Measurements from ENCODE around the gene SCAPER.
"Not testable (repeated sequence)": the region's sequence is repeated elsewhere in the genome, so short reads cannot be mapped to it uniquely, and the experiment has no call there.

The SCAPER gene

DNA sequence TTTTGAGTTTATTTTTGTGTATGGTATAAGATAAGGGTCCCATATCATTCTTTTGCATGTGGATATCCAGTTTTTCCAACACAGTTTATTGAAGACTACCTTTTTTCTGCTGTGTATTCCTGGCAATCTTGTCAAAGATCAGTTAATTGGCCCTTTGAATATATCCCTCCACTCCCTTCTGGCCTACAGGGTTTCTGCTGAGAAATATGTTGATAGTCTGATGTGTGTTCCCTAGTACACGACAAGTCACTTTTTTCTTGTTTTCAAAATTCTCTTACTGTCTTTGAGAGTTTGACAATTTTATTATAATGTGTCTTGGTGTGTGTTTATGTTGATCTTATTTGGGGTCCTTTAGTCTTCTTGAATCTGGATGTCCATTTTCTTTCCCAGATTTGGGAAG, 439.4 kb downstream of the SCAPER start:
- DNase-seq = no peak

DNA sequence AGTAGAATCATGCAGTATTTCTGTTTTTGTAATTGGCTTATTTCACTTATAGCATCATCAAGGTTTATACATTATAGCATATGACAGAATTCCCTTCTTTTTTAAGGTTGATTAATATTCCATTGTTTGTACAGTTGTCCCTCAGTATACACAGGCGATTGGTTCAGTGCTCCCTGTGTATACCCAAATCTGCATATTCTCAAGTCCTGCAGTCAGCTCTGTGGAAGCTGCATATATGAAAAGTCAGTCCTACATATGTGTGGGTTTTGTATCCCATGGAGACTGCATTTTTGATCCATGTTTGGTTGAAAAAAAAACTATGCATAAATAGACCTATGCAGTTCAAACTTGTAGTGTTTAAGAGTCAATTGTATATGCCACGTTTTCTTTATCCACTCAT, 440.9 kb downstream of the SCAPER start:
- no peak for DNase-seq

DNA sequence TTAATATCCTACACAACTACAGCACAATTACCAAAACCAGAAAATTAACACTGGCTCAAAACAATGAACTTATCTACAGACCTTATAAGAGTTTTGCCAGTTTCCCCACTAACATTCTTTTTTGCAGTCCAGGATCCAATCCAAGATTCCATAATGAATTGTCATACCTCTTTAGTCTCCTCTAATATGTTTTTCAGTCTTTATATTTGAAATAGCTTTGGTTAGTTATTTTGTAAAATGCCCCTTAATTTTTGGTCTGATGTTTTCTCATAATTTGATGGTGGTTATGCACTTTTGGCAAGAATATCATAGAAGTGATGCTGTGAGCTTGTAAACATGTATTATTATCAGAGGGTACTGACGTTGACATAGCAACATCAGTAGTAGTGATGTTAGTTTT, 444.3 kb downstream of the SCAPER start:
- DNase-seq = no peak

DNA sequence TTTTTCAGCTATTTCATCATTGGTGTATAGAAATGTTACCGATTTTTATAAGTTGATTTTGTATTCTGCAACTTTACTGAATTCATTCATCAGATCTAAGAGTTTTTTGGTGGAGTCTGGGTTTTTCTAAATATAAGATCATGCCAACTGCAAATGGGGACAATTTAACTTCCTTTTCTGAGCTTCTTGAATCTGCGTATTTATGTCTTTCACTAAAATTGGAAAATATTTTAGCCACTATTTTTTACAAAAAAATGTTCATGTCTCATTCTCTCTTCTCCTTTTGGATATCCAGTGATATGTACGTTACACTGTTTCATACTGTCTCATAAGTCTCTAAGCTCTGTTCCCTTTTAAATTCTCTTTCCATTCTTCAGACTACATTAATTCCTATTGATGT, 444.8 kb downstream of the SCAPER start:
- DNase-seq = no peak

DNA sequence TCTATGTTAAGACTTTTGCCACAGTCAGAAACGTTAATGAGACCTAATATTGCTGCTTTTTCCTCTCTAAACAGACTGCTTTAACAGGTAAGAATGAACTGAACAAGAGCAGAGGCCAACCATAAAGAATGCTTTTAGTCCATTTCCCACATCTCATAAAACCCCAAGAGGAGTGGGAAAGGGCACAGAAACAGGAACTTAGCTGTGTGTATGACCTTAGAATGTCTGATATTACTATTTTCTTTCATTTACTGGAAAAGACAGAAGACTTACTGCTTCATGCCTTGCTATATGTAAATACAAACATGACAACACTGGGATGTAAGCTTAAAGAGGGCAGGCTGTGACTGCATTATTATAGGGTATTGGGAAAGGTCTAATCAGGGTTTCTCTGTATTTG, 453.6 kb downstream of the SCAPER start:
- DNase-seq = no peak

DNA sequence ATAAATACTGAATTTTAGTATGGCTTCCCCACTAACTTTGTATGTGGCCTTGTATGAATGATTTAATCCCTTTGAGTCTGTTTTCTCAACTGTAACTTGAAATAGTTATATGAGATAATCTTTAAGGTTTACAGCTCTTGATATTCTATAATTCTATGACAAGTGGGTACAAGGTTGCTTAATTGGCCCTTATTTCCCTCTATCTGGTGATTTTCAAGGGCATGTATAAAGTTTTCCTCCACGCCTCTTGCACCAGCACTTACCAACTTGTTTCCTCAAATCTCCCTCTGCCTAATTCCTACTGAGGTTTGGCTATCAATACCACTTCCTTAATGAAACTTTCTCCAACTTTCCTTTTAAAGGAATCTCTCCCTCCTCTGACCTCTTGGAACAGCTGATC, 455.7 kb downstream of the SCAPER start:
- no peak for DNase-seq

DNA sequence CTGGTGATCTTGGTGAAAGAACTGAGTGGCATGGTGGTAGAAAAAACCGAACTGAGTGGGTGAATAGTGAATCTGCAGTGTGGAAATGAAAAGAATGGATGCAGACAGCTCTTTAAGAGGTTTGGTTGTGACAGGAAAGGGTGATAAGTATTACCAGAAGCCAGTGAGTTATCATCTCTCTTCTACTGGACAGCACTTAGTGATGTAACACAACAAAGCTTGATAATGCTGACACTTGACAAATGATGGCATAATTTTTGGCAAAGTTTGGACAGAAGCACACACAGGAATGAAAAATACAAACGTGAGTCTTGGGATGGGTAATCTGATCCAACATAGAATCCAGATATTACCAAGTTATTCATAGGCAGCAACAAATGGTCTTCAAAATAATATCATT, 456.4 kb downstream of the SCAPER start:
- no peak for DNase-seq

DNA sequence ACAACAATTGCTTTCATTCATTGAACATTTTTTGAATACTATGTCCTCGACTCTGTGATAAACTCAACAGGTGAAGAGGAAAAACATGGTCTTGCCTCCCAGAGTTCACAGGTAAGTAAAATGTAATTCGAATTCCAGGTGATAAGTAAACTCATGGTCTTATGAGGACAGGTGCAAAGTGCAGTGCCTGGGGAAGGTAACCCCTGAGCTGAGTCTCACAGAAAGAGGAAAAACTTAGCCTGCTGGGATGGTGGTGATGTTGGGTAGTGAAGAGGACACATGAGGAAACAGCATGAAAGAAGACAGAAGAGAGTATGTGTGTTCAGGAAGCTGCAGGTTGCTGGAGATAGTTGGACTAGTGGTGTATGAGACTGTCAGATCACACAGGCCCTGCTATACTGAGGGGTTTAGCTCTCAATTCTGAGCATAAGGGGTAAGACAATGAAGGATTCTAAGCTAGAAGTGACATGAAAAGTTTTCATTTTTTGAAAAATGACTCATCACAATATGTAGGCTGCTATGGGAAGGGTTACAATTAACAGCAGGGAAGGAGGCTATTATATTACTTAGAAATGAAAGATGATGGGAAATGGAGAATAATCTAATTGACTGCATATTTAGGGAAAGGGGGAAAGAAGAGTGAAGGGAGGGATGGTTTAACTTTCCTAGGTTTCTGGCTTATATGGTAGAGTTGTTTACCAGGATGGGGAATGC, 457.3 kb downstream of the SCAPER start:
- DNase-seq = no peak

DNA sequence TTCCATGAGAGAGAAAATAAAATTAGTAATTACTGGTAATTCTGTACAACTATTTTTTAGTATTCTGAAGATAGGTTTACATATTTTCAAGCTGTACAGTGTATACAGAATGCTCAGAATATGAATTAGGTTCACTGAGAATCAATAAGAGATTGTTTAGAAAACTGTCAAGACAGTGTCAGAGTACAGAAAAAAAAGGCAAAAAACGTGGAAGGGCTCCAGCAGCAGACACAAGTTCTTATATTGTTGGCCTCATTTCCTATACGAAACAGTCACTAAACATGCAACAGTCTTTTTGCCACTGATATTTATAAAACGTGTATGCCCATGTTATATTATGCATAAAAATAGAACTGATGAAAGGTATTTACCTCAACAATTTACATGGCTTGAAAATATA, 464.7 kb downstream of the SCAPER start:
- no peak for DNase-seq

DNA sequence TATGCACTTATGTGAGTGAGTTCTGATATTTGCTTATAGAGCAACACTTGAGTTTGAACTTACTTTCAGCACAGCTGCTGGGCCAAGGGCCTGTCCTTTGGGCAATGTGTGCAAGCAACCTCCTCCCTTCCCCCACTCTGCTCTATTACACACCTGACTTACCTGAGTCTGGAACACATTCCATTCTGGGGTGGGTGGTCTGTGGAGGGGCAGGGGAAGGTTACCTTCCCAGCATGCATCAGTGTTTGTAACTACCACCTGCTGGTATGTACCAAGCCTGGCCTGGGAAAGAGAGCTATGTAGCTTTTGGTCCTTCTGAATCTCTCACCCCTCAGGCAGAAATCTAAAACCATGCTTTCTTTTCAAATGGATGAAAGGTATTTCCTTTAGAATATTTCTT, 465.6 kb downstream of the SCAPER start:
- DNase-seq = no peak

DNA sequence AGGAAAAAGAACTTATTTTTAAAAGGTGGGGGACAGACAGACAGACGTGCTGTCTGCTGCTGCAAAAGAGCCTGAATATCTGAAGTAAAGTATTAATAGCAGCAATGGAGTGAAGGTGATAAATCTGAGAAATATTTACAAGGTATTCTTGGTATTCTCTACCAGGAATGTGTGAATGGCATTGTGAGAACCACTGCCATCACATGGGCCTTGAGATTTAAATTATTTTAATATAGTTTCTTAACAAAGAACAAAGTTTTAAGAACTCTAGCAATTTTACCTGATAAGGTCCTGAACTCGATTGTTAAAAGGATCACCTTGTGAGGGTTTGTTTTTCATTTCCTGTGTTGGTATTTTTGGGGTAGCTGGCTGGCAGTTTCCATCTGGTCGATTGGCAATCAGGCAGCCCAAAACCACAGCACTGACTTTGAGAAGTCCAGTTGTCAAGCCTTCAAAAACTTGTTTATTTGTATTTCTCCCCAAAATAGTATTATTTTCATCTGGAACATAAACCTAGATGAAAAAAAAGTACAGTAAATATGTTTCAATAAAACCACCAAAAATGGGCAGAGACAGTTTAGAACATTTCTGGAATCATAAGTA, 471.2 kb downstream of the SCAPER start:
- DNase-seq = no peak

DNA sequence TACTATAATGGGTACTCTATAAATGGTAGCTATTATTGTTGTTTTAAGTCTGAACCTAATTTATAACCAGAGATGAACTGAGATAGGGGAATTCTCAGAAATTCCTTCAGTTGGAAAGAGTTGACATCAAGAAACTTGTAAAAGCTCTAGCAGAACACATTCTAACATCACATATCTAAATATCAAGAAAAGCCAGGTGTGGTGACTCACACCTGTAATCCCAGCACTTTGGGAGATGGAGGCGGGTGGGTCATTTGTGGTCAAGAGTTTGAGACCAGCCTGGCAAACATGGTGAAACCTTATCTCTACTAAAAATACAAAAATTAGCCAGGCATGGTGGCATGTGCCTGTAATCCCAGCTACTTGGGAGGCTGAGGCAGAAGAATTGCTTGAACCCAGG, 472.1 kb downstream of the SCAPER start:
- not testable (repeated sequence) for DNase-seq

DNA sequence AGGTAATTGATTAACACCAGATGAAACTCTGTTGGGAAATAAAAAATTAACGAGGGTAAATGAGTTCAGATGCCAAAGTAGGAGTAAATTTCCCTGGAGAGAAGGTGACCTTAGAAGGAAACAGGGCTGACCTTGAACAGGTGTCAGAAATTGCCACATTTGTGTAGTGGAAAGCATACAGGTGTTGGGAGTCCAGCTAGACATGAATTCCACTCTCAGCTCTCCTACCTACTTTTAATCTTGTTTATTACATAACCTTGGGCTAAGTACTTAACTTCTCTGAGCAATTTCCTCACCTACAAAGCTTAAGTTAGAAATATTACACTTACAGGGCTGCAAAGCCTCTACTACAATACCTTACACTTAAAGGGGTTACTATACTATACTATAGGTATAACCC, 472.5 kb downstream of the SCAPER start:
- no peak for DNase-seq

DNA sequence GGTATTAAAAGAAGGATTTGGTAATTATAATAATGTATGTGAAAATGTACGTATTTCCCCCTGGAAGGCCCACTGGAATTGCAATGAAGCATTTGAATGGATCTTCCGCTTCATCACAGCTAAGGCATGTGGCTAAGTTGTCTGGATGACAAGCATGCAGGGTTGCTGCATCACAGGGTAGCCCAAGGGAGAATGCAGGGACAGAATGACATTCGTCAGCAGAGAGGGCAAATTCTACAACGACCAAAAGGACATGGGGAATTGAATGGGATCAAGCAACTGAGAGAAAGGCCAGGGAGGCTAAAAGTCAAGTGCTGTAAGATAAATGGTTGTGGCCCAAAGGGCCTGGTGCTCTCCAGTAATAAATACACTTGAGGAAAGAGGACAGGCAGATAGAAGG, 473.2 kb downstream of the SCAPER start:
- DNase-seq = no peak

DNA sequence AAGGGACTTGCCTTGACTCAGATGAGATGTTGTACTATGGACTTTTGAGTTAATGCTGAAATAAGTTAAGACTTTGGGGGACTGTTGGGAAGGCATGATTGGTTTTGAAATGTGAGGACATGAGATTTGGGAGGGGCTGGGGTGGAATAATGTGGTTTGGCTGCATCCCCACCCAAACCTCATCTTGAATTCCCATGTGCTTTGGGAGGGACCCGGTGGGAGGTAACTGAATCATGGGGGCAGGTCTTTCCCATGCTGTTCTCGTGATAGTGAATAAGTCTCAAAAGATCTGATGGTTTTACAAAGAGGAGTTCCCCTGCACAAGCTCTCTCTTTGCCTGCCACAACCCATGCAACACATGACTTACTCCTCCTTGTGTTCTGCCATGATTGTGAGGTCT, 474.4 kb downstream of the SCAPER start:
- not testable (repeated sequence) for DNase-seq

DNA sequence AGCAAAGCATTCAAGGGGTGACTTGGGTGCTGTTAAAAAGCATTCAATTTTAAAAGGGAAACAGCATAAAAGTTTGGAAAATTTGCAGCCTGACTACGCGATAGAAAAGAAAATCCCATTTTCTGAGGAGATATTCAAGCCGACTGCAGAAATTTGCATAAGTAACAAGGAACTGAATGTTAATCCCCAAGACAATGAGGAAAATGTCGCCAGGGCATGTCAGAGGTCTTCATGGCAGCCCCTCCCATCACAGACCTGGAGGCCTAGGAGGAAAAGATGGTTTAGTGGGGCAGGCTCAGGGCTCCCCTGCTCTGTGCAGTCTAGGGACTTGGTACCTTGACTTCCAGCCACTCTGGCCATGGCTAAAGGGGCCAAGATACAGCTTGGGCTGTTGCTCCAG, 475.5 kb downstream of the SCAPER start:
- no peak for DNase-seq

DNA sequence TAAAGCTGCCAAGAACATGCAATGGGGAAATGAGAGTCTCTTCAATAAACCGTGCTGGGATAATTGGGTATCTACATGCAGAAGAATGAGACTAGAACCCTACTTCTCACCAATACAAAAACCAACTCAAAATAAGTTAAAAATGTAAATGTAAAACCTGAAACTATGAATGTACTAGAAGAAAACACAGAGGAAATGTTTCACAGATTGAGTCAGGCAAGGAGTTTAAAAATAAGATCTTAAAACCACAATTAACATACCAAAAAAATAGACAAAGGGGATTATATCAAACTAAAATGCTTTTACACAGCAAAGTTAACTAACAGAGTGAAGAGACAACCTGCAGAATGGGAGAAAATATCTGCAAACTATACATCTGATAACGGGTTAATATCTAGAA, 478.2 kb downstream of the SCAPER start:
- DNase-seq = no peak

DNA sequence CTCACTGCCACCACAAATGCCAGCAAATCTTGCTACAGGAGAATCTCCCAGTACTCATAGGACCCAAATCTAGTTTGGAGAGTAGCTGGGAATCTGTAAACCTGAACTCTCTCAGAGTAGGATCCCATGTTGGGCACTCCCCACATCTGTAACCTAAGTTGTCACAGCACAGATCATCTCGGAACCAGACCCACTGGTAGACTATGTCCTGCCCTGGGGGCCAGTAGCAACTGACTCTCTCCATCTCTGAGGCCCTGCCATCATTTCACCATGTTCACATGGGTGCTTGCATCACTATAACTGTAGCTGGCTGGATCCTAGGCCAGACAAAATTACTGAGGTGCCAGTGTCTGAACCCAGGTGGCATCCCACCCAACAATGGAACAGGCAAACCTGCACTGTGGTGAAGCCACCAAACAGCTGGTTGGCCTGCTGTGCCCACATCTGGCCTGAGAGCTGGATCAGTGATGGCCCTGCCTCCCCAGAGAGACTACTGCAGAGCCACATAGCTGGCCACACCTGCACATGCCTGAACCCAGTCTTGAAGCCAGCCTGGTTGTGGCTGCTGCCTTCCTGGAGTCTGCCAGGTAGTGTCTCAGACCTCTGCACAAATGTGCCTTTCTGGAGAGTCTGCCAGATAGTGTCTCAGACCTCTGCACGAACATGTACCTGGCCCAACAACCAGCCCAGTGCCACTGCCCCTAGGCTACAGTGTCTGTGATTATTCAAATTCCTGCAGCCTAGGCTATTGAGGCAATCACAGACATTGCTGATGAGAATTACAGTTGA, 486.6 kb downstream of the SCAPER start:
- no peak for DNase-seq

DNA sequence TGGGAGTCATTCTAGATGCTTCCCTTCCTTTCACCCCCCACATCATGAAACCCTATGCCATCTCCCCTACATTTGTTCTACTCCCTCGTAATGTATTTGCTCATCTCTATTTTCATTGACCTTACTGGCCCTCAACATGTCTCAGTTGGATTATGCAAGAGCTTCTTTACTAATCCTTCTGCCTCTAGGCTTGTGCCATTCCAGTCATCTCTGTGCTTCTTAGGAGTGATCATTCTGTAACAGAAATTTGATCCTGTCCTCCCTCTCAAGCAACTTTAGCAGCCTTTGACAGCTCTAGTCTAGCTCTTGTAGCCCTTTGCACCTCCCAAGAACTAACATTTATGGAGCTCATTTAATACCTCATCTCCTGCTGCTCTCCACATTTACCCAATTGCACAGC, 503.9 kb downstream of the SCAPER start:
- peak; percentile 12 for DNase-seq

DNA sequence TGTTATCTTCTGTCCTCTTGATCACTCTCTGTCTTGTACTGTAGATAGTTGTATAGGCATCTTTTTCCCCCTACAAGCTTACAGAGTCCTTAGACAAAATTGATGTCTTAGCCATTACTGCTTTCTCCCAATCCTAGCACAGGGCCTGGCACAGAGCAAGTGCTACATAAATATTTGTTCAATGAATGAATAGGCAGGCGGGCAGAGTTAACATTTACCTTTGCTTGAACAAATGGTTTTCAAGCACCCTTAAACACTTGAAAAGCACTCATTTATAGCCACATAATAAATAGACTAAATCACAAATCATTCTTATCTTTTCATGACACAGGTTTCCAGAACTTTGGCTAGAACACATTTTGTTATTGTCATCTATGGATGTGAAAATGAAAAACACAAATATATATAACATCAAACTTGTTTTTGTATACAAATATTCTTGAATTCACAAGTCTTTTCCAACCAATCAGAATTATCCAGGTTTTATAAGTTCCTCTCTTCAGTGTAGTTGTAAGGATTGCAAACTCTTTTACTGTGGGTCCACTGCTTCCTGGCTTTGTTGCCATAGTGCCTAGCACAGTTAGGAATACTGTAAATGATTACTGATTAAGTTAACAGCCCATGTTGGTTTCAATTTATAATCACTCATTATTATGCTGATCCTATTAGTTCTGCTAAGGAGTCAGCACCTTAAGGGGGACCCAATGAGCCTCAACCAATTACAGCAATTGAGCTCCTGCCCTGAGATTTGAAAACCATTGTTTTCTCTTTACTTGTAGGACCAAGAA, 506.6 kb downstream of the SCAPER start:
- no peak for DNase-seq

DNA sequence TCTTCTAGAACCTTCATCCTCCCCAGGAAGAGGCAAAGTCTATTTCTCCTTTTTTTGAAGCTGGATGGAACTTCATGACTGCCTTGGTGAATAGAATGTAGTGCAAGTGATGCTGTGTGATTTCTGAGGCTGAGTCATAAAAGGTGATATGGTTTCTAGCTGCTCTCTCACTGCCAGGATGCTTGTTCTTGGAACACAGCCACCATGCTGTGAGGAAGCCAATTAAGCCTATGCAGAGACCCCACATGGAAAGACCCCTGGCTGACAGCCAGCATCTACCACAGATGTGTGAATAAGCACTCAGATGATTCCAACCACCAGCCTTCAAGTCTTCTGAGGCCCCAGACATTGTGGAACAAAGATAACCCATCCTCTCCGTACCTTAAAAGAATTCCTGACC, 511.5 kb downstream of the SCAPER start:
- DNase-seq = peak; percentile 94

DNA sequence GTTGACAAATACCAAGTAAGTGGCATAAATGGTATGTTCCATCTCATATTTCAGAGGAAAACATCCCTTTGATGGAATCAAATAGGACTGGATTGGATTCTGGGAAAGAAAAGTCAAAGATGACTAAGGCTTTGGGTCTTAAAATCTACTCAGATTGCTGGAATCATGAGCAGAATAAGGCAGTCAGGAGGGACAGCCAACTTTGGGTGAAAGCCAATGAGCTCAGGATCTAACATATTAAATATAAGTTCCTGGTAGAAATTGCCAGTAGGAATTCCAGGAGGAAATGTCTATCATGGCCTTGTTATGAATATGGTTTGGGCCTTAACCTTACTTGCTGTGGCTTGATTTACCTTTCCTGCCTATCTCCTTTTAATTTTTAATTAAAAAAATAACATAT, 513.3 kb downstream of the SCAPER start:
- no peak for DNase-seq

DNA sequence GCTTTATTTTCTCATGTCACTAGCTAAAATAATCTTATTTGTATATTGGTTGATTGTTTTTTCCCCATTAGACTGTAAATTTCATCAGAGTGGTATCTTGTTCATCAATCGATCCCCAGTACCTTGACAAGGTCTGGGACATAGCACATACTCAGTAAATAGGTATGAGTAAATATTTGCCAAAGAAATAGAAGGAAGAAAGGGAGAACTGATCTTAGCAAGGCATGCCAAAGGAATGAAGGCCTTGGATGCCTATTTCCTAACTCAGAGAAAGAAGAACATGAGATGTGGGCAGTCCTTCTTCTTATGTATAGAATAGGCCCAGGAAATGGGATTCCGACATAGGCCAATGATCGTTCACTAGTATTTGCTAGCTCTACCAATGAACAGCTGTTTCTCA, 513.8 kb downstream of the SCAPER start:
- no peak for DNase-seq

DNA sequence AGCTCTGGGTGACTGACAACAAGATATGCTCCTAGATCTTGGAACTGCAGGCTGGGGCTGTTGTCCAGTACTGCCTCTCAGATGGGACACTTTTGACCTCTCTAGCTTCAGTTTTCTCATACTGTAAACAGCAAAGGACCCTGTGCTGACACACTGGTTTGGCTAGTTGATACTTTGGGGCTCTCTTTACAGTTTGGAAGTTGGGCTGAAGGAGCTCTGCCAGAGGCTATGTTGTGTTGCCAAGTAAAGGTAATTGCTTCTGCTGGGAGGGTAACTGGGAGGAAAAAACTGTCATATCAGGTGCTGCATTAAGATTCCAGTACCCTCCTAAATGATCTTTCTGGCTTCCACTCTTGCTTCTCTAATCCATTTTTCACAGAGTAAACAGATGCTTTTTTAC, 514.6 kb downstream of the SCAPER start:
- DNase-seq = no peak

Measured in NCI-H2171 treated with DMSO at 0.1 percent for 48 hours (cell line).